Gastrocnemius medialis (tissue), 4 donors: ENCODE data around the gene FAM107B.

Source experiments
- POLR2A ChIP-seq, 2 donors: fragments of 450-650 bp; IDR thresholded peaks; one replicate each; pipeline ENCODE4 v1.6.1; 2017; ENCODE audit warnings: antibody characterized with exemption in 2 of 2, mild to moderate bottlenecking in 2 of 2, moderate library complexity in 2 of 2
- TF ChIP-seq, protein P1 (sequence below), 5 experiments: fragments of 450-650 bp in 3 of 5; fragments of 200-600 bp in 2 of 5; sonication (generic) in 2 of 5; IDR thresholded peaks in 4 of 5; conservative IDR thresholded peaks in 1 of 5; 1 replicate in 4 of 5; 2 replicates in 1 of 5; pipeline ENCODE4 v1.5.1; 2016 to 2019; ENCODE audit warnings: antibody characterized with exemption in 5 of 5, mild to moderate bottlenecking in 3 of 5, moderate library complexity in 3 of 5

DNA sequence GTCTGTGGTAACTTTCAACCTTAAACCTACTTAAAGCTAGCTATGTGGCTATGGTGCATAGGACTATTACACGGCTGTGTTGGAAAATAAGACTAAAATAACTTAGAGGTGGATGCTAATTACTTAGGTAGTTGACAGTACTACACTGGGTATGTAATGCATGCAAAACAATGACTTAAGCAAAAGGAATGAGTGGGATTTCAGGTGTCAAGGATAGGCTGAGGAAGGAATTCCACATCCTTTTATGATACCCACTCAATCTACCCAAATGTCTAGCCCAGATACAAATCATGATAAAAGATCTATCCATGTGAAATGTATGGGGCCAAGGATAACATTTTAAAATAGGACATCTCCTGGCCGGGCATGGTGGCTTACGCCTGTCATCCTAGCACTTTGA lies 49.3 kb upstream of the FAM107B start:
- TF ChIP-seq, protein P1, sequence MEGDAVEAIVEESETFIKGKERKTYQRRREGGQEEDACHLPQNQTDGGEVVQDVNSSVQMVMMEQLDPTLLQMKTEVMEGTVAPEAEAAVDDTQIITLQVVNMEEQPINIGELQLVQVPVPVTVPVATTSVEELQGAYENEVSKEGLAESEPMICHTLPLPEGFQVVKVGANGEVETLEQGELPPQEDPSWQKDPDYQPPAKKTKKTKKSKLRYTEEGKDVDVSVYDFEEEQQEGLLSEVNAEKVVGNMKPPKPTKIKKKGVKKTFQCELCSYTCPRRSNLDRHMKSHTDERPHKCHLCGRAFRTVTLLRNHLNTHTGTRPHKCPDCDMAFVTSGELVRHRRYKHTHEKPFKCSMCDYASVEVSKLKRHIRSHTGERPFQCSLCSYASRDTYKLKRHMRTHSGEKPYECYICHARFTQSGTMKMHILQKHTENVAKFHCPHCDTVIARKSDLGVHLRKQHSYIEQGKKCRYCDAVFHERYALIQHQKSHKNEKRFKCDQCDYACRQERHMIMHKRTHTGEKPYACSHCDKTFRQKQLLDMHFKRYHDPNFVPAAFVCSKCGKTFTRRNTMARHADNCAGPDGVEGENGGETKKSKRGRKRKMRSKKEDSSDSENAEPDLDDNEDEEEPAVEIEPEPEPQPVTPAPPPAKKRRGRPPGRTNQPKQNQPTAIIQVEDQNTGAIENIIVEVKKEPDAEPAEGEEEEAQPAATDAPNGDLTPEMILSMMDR (IDR thresholded peaks at IDR 0.05 in 4 of 5, conservative IDR thresholded peaks at IDR 0.05 in 1 of 5), result no peak
- no peak for TF ChIP-seq POLR2A (IDR thresholded peaks at IDR 0.05)
